ENCODE results near the gene ITSN1.
A peak's percentile ranks its signal among the peaks of the same experiment; 100 is the strongest.
"Not testable (repeated sequence)": the region's sequence is repeated elsewhere in the genome, so short reads cannot be mapped to it uniquely, and the experiment has no call there.

ITSN1 gene

GRCh38 chr21:33642027-33642895 lies at the start of gene ITSN1:
TSS of gene ITSN1 (plus strand) at chr21:33642501. CDS start at chr21:33718829, 76,328 bp downstream.
- ChIA-PET POLR2A (interaction anchor here (0.5 to 1.0 kb wide), 3 partner anchors 48 to 1078 kb away, joined by 3 read pairs; no protein-coding TSS in a partner anchor), CTCF (no interaction called here)
- no peak for TF ChIP-seq CTCF (IDR thresholded peaks at IDR 0.05; ENCODE audit: insufficient read depth, low read length, missing control alignments)
- peak within 1 kb of the TSS; percentile 90 for H3K4me3 ChIP-seq (ENCODE audit: low read depth, low read length)
- DNase-seq (ENCODE audit: low read depth, low spot score): peak; percentile 98

- H3K4me3 ChIP-seq (ENCODE audit: low read depth, low read length): no peak overlapping the region
- ChIA-PET CTCF (interaction anchor here (2.0 to 2.3 kb wide), 2 partner anchors 8 to 9 kb away, joined by 5 to 18 read pairs; no protein-coding TSS in a partner anchor), POLR2A (no interaction called here)
- no peak for TF ChIP-seq CTCF (IDR thresholded peaks at IDR 0.05; ENCODE audit: insufficient read depth, low read length, missing control alignments)
- no peak for DNase-seq (ENCODE audit: low read depth, low spot score)
Measured at GRCh38 chr21:33598051-33598450, 44.2 kb upstream of the ITSN1 start.

- no peak for TF ChIP-seq CTCF (IDR thresholded peaks at IDR 0.05; ENCODE audit: insufficient read depth, low read length, missing control alignments)
- ChIA-PET CTCF (interaction anchor here (0.8 to 4.4 kb wide), 6 partner anchors 8 to 77 kb away, joined by 3 to 72 read pairs (median 4); partner anchors contain the start of gene DONSON), POLR2A (no interaction called here)
- DNase-seq (ENCODE audit: low read depth, low spot score): no peak
- no peak overlapping the region for H3K4me3 ChIP-seq (ENCODE audit: low read depth, low read length)
Measured at GRCh38 chr21:33608559-33608958, 33.7 kb upstream of the ITSN1 start.

- H3K4me3 ChIP-seq (ENCODE audit: low read depth, low read length): no peak overlapping the region
- ChIA-PET POLR2A (no interaction called here), CTCF (interaction anchor here (0.6 to 2.0 kb wide), 5 partner anchors 7 to 11 kb away, joined by 3 to 12 read pairs (median 3); no protein-coding TSS in a partner anchor)
- no peak for DNase-seq (ENCODE audit: low read depth, low spot score)
- TF ChIP-seq CTCF (IDR thresholded peaks at IDR 0.05; ENCODE audit: insufficient read depth, low read length, missing control alignments): no peak
Measured at GRCh38 chr21:33611006-33611744, 31.1 kb upstream of the ITSN1 start.

GRCh38 chr21:33617565-33617964 lies 24.7 kb upstream of the ITSN1 start:
- POLR2A ChIA-PET; DNase-seq (ENCODE audit: low read depth, low spot score); H3K4me3 ChIP-seq (ENCODE audit: low read depth, low read length): not testable (repeated sequence)
- CTCF ChIA-PET: interaction anchor here (9.7 kb wide), 1 partner anchor 12 kb away, joined by 78 read pairs; no protein-coding TSS in a partner anchor

- ChIA-PET CTCF (interaction anchor here (0.6 to 9.7 kb wide), 2 partner anchors 8 to 12 kb away, joined by 3 to 78 read pairs; no protein-coding TSS in a partner anchor), POLR2A (no interaction called here)
- no peak for TF ChIP-seq CTCF (IDR thresholded peaks at IDR 0.05; ENCODE audit: insufficient read depth, low read length, missing control alignments)
- H3K4me3 ChIP-seq (ENCODE audit: low read depth, low read length): no peak overlapping the region
- DNase-seq (ENCODE audit: low read depth, low spot score): no peak
Measured at GRCh38 chr21:33618407-33618806, 23.9 kb upstream of the ITSN1 start.

Data from AG04449 (cell line).